H1 (cell line): ENCODE data around the gene PARP1. TPM values are rescaled to one million over a fixed set of nuclear protein-coding genes. Genes with fewer than 3 reads are reported as not detected.

Experiments used
- CTCF ChIA-PET: fragments of 300-600 bp; sonication (Branson Sonifier 250); formaldehyde crosslinking; loops from one replicate; lab custom pipeline; 2021; ENCODE audit not compliant: partially characterized antibody; lab: Charles Lee
- POLR2A ChIA-PET: fragments of 300-600 bp; sonication (Branson Sonifier 250); formaldehyde crosslinking; loops from one replicate; lab custom pipeline; 2021; ENCODE audit warnings: inconsistent platforms; ENCODE audit not compliant: partially characterized antibody; lab: Charles Lee
- DNase-seq, 2 experiments: peaks; one replicate each; pipeline versions ENCODE4 v3.0.0 to v3.0.0-alpha.2; 2010 to 2022; ENCODE audit warnings: low spot score in 2 of 2, low read depth in 1 of 2, mixed read lengths in 1 of 2
- FAIRE-seq: peaks from 2 replicates; lab custom pipeline; 2011; peaks lifted over from hg19 to GRCh38; lab: Jason Lieb, UNC
- H2AFZ ChIP-seq: 2 replicates; pipeline ENCODE4 v1.8.1; 2012; ENCODE audit warnings: low read length, inconsistent platforms
- H2AK5ac ChIP-seq: 2 replicates; pipeline ENCODE4 v1.6.1; 2013; ENCODE audit warnings: low read depth, low read length
- H2BK120ac ChIP-seq: replicated peaks from 2 replicates; pipeline ENCODE3; 2013; ENCODE audit warnings: low read depth, low read length, inconsistent platforms
- H2BK12ac ChIP-seq: 2 replicates; pipeline ENCODE4 v1.6.1; 2013; ENCODE audit warnings: low read depth, low read length
- H2BK15ac ChIP-seq: 2 replicates; pipeline ENCODE4 v1.6.1; 2013; ENCODE audit warnings: low read length
- H2BK20ac ChIP-seq: 2 replicates; pipeline ENCODE4 v1.6.1; 2013; ENCODE audit warnings: low read length
- H2BK5ac ChIP-seq: 2 replicates; pipeline ENCODE4 v1.6.1; 2013; ENCODE audit warnings: low read depth, low read length
- H3K14ac ChIP-seq: 2 replicates; pipeline ENCODE4 v1.6.1; 2013; ENCODE audit warnings: inconsistent platforms; ENCODE audit not compliant: insufficient read length
- H3K18ac ChIP-seq: 2 replicates; pipeline ENCODE4 v1.6.1; 2013; ENCODE audit warnings: low read length; ENCODE audit errors: extremely low read depth
- H3K23ac ChIP-seq: 2 replicates; pipeline ENCODE4 v1.6.1; 2013; ENCODE audit warnings: inconsistent platforms; ENCODE audit not compliant: insufficient read length
- H3K23me2 ChIP-seq: 2 replicates; pipeline ENCODE4 v1.6.1; 2013; ENCODE audit warnings: low read depth, low read length
- H3K27ac ChIP-seq: 2 replicates; pipeline ENCODE4 v1.6.1; 2011; ENCODE audit warnings: low read depth, low read length, inconsistent platforms
- H3K27me3 ChIP-seq, 4 experiments: replicated peaks in 1 of 4; 1 replicate in 1 of 4; 2 replicates in 3 of 4; pipeline versions ENCODE4 v1.6.1 to v1.8.1; 2011 to 2013; ENCODE audit warnings: low read length in 3 of 4, mild to moderate bottlenecking in 3 of 4, inconsistent platforms in 2 of 4, mixed read lengths in 2 of 4, moderate library complexity in 1 of 4; ENCODE audit not compliant: control insufficient read depth in 3 of 4, insufficient read depth in 3 of 4; ENCODE audit errors: extremely low read depth in 1 of 4
- H3K36me3 ChIP-seq, 4 experiments: 2 replicates each; pipeline versions ENCODE4 v1.6.1 to v1.8.1; 2011 to 2013; ENCODE audit warnings: mild to moderate bottlenecking in 4 of 4, low read length in 3 of 4, moderate library complexity in 2 of 4, control low read depth in 1 of 4, inconsistent platforms in 1 of 4; ENCODE audit not compliant: insufficient read depth in 4 of 4, control insufficient read depth in 2 of 4
- H3K4ac ChIP-seq: replicated peaks from 2 replicates; pipeline ENCODE3; 2013; ENCODE audit warnings: low read length, low read depth, mixed read lengths, inconsistent platforms; ENCODE audit not compliant: insufficient read length
- H3K4me1 ChIP-seq, 4 experiments: replicated peaks in 1 of 4; 1 replicate in 1 of 4; 2 replicates in 3 of 4; pipeline versions ENCODE4 v1.6.1 to v1.8.1; 2011 to 2013; ENCODE audit warnings: low read length in 3 of 4, inconsistent platforms in 2 of 4, mixed read lengths in 1 of 4; ENCODE audit not compliant: insufficient read depth in 4 of 4, control insufficient read depth in 3 of 4
- H3K4me2 ChIP-seq, 2 experiments: 2 replicates each; pipeline versions ENCODE4 v1.6.1 to v1.8.1; 2011 to 2013; ENCODE audit warnings: low read depth in 2 of 2, low read length in 2 of 2, control low read depth in 1 of 2, inconsistent platforms in 1 of 2, mild to moderate bottlenecking in 1 of 2; ENCODE audit not compliant: insufficient read depth in 1 of 2
- H3K4me3 ChIP-seq, 4 experiments: fragments of 200-600, 300-600 bp in 1 of 4; sonication (generic), shearing (Covaris generic), sonication (Bioruptor Twin) in 1 of 4; 2 replicates each; pipeline versions ENCODE4 v1.5.1 to v1.8.1; 2011 to 2016; ENCODE audit warnings: low read length in 4 of 4, low read depth in 3 of 4, control low read depth in 2 of 4, inconsistent platforms in 2 of 4, mild to moderate bottlenecking in 2 of 4, mixed read lengths in 1 of 4, moderate library complexity in 1 of 4; ENCODE audit not compliant: insufficient read depth in 2 of 4; ENCODE audit errors: extremely low read depth in 1 of 4
- H3K56ac ChIP-seq: replicated peaks from 2 replicates; pipeline ENCODE3; 2013; ENCODE audit warnings: low read depth, mild to moderate bottlenecking, mixed read lengths, low read length, inconsistent platforms; ENCODE audit not compliant: insufficient read length
- H3K79me1 ChIP-seq: 2 replicates; pipeline ENCODE4 v1.6.1; 2013; ENCODE audit warnings: low read depth, low read length, control low read depth
- H3K79me2 ChIP-seq, 2 experiments: 2 replicates each; pipeline versions ENCODE4 v1.6.1 to v1.8.1; 2012 to 2013; ENCODE audit warnings: low read length in 2 of 2, mild to moderate bottlenecking in 2 of 2, inconsistent platforms in 1 of 2; ENCODE audit not compliant: insufficient read depth in 2 of 2, control insufficient read depth in 1 of 2
- H3K9ac ChIP-seq, 4 experiments: replicated peaks in 1 of 4; 1 replicate in 1 of 4; 2 replicates in 3 of 4; pipeline versions ENCODE4 v1.6.1 to v1.8.1; 2011 to 2013; ENCODE audit warnings: low read depth in 3 of 4, low read length in 3 of 4, control low read depth in 2 of 4, mild to moderate bottlenecking in 2 of 4, moderate library complexity in 2 of 4, inconsistent platforms in 1 of 4; ENCODE audit errors: extremely low read depth in 1 of 4
- H3K9me3 ChIP-seq, 2 experiments: 2 replicates each; pipeline versions ENCODE4 v1.6.1 to v1.8.1; 2012 to 2013; ENCODE audit warnings: mild to moderate bottlenecking in 2 of 2, moderate library complexity in 2 of 2, control low read depth in 1 of 2, inconsistent platforms in 1 of 2, low read depth in 1 of 2, low read length in 1 of 2, mixed read lengths in 1 of 2; ENCODE audit not compliant: insufficient read depth in 2 of 2
- H4K20me1 ChIP-seq, 2 experiments: replicated peaks in 1 of 2; 2 replicates each; pipeline versions ENCODE3 to v1.8.1; 2011 to 2013; ENCODE audit warnings: inconsistent platforms in 2 of 2, low read length in 2 of 2, mild to moderate bottlenecking in 1 of 2; ENCODE audit not compliant: insufficient read depth in 2 of 2, control insufficient read depth in 1 of 2
- H4K5ac ChIP-seq: 2 replicates; pipeline ENCODE4 v1.6.1; 2013; ENCODE audit warnings: low read length, low read depth, mixed read lengths, inconsistent platforms; ENCODE audit not compliant: insufficient read length
- H4K8ac ChIP-seq: 2 replicates; pipeline ENCODE4 v1.8.0; 2013; ENCODE audit warnings: mild to moderate bottlenecking, moderate library complexity, low read length, inconsistent platforms; ENCODE audit not compliant: insufficient read depth; ENCODE audit errors: extremely low read depth
- H4K91ac ChIP-seq: replicated peaks from 2 replicates; pipeline ENCODE3; 2013; ENCODE audit warnings: low read length, mixed read lengths, inconsistent platforms; ENCODE audit not compliant: insufficient read length
- CREB1 ChIP-seq: IDR thresholded peaks from 2 replicates; pipeline ENCODE4 v1.6.1; 2012; ENCODE audit warnings: inconsistent platforms
- E2F6 ChIP-seq: IDR thresholded peaks from 2 replicates; pipeline ENCODE4 v1.6.1; 2012; ENCODE audit warnings: inconsistent platforms
- EGR1 ChIP-seq: IDR thresholded peaks from 2 replicates; pipeline ENCODE4 v1.6.1; 2011; ENCODE audit warnings: low read depth, low read length, borderline replicate concordance
- FOSL1 ChIP-seq: IDR thresholded peaks from 2 replicates; pipeline ENCODE4 v1.6.1; 2011; ENCODE audit warnings: mild to moderate bottlenecking, low read depth, low read length, moderate library complexity; ENCODE audit not compliant: insufficient read depth
- KDM1A ChIP-seq: fragments of 200-600, 300-600 bp; sonication (generic); IDR thresholded peaks from 2 replicates; pipeline ENCODE4 v1.7.1; 2016; ENCODE audit warnings: mild to moderate bottlenecking, low read length, borderline replicate concordance
- KDM4A ChIP-seq: IDR thresholded peaks from one replicate; pipeline ENCODE4 v1.7.1; 2012; ENCODE audit warnings: low read depth, mild to moderate bottlenecking, moderate library complexity, low read length, inconsistent platforms; ENCODE audit not compliant: severe bottlenecking
- MAFK ChIP-seq: IDR thresholded peaks from 2 replicates; pipeline ENCODE4 v1.6.1; 2012; ENCODE audit warnings: low read depth, mild to moderate bottlenecking, improper control_type of control experiment, low read length
- NRF1 ChIP-seq: IDR thresholded peaks from 2 replicates; pipeline ENCODE4 v1.6.1; 2011; ENCODE audit warnings: mild to moderate bottlenecking, low read depth, low read length, improper control_type of control experiment
- POLR2A ChIP-seq, 2 experiments: IDR thresholded peaks; 1 replicate in 1 of 2; 2 replicates in 1 of 2; pipeline ENCODE4 v1.6.1; 2011; ENCODE audit warnings: low read depth in 2 of 2, low read length in 2 of 2, mild to moderate bottlenecking in 2 of 2; ENCODE audit errors: control extremely low read depth in 1 of 2
- RFX5 ChIP-seq: IDR thresholded peaks from 2 replicates; pipeline ENCODE4 v1.6.1; 2011; ENCODE audit warnings: low read depth, low read length, improper control_type of control experiment, borderline replicate concordance
- RNF2 ChIP-seq: fragments of 200-900, 300-1000 bp; sonication (generic); IDR thresholded peaks from 2 replicates; pipeline ENCODE4 v1.7.1; 2016; ENCODE audit warnings: borderline replicate concordance, low read depth, mild to moderate bottlenecking, antibody characterized with exemption, low read length; ENCODE audit not compliant: poor library complexity, severe bottlenecking; ENCODE audit errors: missing control alignments
- SAP30 ChIP-seq: fragments of 300-600 bp; sonication (generic); IDR thresholded peaks from 2 replicates; pipeline ENCODE4 v1.7.1; 2012; ENCODE audit warnings: low read length, moderate library complexity, mild to moderate bottlenecking, inconsistent platforms; ENCODE audit not compliant: insufficient read depth, insufficient replicate concordance
- TCF12 ChIP-seq: IDR thresholded peaks from 2 replicates; pipeline ENCODE4 v1.6.1; 2011; ENCODE audit warnings: low read depth, mild to moderate bottlenecking, low read length
- ZNF274 ChIP-seq: IDR thresholded peaks from 2 replicates; pipeline ENCODE4 v1.7.0; 2012; ENCODE audit warnings: low read length, borderline replicate concordance; ENCODE audit errors: extremely low read depth
- WGBS, 2 experiments: shearing (Covaris generic) in 1 of 2; methylation state at CpG; one replicate each; pipeline versions ENCODE4 v1.1.6 to v1.1.7; 2013 to 2015; ENCODE audit warnings: low lambda C conversion rate in 2 of 2, mixed read lengths in 2 of 2, inconsistent platforms in 1 of 2, low coverage in 1 of 2, missing lambda C conversion rate in 1 of 2; ENCODE audit not compliant: insufficient replicate concordance in 2 of 2, insufficient coverage in 1 of 2, insufficient read length in 1 of 2; ENCODE audit errors: extremely low coverage in 1 of 2, missing lambda C conversion rate in 1 of 2; 5-methylcytosine and 5-hydroxymethylcytosine counted together
- polyA plus RNA-seq, 7 experiments: library from polyadenylated mRNA; depleted of rRNA in 3 of 7; stranded (reverse) in 5 of 7; unstranded in 2 of 7; fragments of >200 nt in 5 of 7; fragments of 200-250 nt in 2 of 7; gene quantifications; 1 replicate in 5 of 7; 2 replicates in 1 of 7; 4 replicates in 1 of 7; pipeline versions ENCODE4 v1.2.1 to v1.2.3, GENCODE V29; 2011 to 2013; ENCODE audit warnings: missing spikeins in 2 of 7, mixed read lengths in 2 of 7
- total RNA-seq: library from RNA; stranded (reverse); fragmentation: NEBNext Ultra II Directional; extraction: Animal tissue kit (Norgen Biotek cat#: 25700); gene quantifications from 2 replicates; pipeline ENCODE4 v1.2.1, GENCODE V29; 2021

PARP1 gene
- total and polyA plus RNA-seq, 2 of the 8 experiments (the other 6 are each of a cell fraction or from before 2014, with no cell fraction given) = 416 to 441 TPM

DNA sequence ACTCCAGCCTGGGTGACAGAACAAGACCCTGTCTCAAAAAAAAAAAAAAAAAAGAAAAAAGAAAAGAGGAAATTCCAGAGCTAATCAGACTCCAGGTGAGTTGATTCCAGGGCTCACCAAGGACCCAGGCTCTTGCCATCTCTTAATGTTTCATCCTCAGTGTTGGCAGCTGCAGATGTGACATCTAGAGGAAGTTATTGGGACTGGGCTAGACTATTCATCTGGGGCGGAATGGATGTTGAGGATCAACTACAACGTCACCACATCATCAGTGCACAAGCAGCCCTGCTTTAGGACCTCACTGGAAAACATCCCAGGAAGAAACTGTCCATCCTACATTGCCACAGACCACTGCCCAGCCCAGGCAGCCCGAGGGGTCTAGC is 28.6 kb upstream of the PARP1 start:
- no peak overlapping the region for H2AFZ ChIP-seq
- CTCF ChIA-PET = interaction anchor here (0.7 to 3.1 kb wide), 11 partner anchors 10 to 167 kb away, joined by 3 to 23 read pairs (median 3); partner anchors contain the start of gene PARP1
- TF ChIP-seq CREB1 (no peak), EGR1 (no peak), ZNF274 (no peak), SAP30 (no peak), RFX5 (no peak), POLR2A (IDR thresholded peaks at IDR 0.05; ENCODE audit: control extremely low read depth in 1 of 2, low read depth in 2 of 2, low read length in 2 of 2) (no peak), MAFK (no peak), E2F6 (no peak), FOSL1 (no peak), KDM1A (no peak), RNF2 (no peak), NRF1 (no peak), KDM4A (no peak), TCF12 (no peak)

More for the DNA sequence above, 28.6 kb upstream of the PARP1 start:
- no peak overlapping the region for H2BK5ac ChIP-seq
- no peak overlapping the region for H3K4me3 ChIP-seq
- POLR2A ChIA-PET = no interaction called here
- no peak overlapping the region for H3K23ac ChIP-seq
- no peaks in the 10 kb centered on the region for H3K79me2 ChIP-seq
- no peak overlapping the region for H3K27ac ChIP-seq
- no peak overlapping the region for H4K91ac ChIP-seq
- H4K20me1 ChIP-seq = no peaks in the 10 kb centered on the region
- H2BK12ac ChIP-seq = no peak overlapping the region
- FAIRE-seq (no peak), DNase-seq (no peak)
- no peak overlapping the region; the same call in 1 of the 2 replicates for H4K8ac ChIP-seq
- H3K4ac ChIP-seq = peak overlapping the region; percentile 32
- H3K14ac ChIP-seq = no peak overlapping the region
- H4K5ac ChIP-seq = no peak overlapping the region
- no peaks in the 10 kb centered on the region for H3K36me3 ChIP-seq
- H2AK5ac ChIP-seq = no peak overlapping the region
- H2BK20ac ChIP-seq = no peak overlapping the region
- no peak overlapping the region for H3K4me2 ChIP-seq
- H3K56ac ChIP-seq = no peak overlapping the region
- peaks cover 0 to 2% (median 0%) of the 10 kb centered on the region in 4 experiments; a peak in 1 of 7 replicates for H3K27me3 ChIP-seq
- no peak overlapping the region for H3K18ac ChIP-seq
- H3K23me2 ChIP-seq = no peaks in the 10 kb centered on the region
- H2BK15ac ChIP-seq = no peak overlapping the region
- H3K9ac ChIP-seq = no peak overlapping the region
- H3K79me1 ChIP-seq = no peaks in the 10 kb centered on the region
- peaks cover 0 to under 1% (median under 1%) of the 10 kb centered on the region in 4 experiments; a peak in 3 of 7 replicates for H3K4me1 ChIP-seq
- no peak overlapping the region for H2BK120ac ChIP-seq
- 89% methylated on average over 3 of the region's 3 CpGs; no CpG with 5 or more reads in 1 of the 2 experiments for WGBS, 2 experiments
- H3K9me3 ChIP-seq = no peaks in the 10 kb centered on the region
